Activated T-cell treated with anti-CD3 and anti-CD28 coated beads, Interleukin-2, amount 50 U/mL, for 24 hours (primary cell): Measurements from ENCODE around the gene SNCB.
"Not testable (repeated sequence)": the region's sequence is repeated elsewhere in the genome, so short reads cannot be mapped to it uniquely, and the experiment has no call there.

Source experiments
- DNase-seq: peaks from one replicate; pipeline ENCODE4 v3.0.0-alpha.2; 2020
- H3K27ac Mint-ChIP-seq: 2 replicates; pipeline ENCODE4 v1.8.0; 2020; ENCODE audit warnings: mild to moderate bottlenecking, mixed read lengths
- H3K27me3 Mint-ChIP-seq: 2 replicates; pipeline ENCODE4 v1.8.0; 2020; ENCODE audit warnings: mixed read lengths
- H3K36me3 Mint-ChIP-seq: 2 replicates; pipeline ENCODE4 v1.8.0; 2020; ENCODE audit warnings: low read depth, mixed read lengths
- H3K4me1 Mint-ChIP-seq: 2 replicates; pipeline ENCODE4 v1.8.0; 2020; ENCODE audit warnings: low read depth, mixed read lengths
- H3K4me3 Mint-ChIP-seq: 2 replicates; pipeline ENCODE4 v1.8.0; 2020; ENCODE audit warnings: mild to moderate bottlenecking, moderate library complexity, mixed read lengths
- H3K9me3 Mint-ChIP-seq: 2 replicates; pipeline ENCODE4 v1.8.0; 2020; ENCODE audit warnings: mixed read lengths

Gene SNCB

DNA sequence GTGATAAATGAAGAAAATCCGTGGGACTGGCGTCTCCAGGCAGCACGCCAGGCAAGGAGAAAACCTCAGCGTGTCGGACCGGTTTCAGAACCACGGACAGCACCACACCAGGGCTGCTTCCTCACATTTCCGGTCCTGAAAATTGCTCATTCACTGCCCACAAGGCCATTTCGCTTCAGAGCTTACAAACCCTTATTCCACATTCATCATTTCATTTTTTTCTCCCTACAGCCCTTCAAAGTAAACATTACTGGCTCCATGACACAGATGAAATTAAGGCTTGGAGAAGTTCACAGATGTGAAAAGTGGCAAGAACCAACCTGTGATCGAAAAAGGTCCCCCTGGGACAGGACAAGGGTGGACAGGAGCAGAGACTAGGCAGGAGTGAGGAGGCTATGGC, 18.9 kb downstream of the SNCB start:
- DNase-seq = peak; percentile 53
- no peaks in the 10 kb centered on the region for H3K36me3 Mint-ChIP-seq

DNA sequence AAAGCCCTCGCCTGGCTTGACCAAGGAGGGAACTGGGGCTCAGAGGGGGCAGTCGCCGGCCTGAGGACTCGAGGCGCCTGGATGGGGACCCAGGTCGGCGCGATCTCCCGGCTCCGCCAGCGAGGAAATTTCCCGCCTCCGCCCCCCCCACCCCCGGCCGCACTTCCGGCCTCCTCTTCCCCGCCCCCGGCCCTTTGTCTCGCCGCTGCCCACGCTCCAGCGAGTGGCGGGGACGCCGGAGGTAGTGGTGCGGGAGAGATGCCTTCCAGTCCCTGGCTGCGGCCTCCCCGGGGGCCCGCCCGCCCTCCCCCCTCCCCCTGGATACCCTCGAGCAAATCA, 19.9 kb downstream of the SNCB start:
- no peak overlapping the region for H3K27ac Mint-ChIP-seq
- H3K36me3 Mint-ChIP-seq = no peaks in the 10 kb centered on the region
- H3K4me3 Mint-ChIP-seq = peak overlapping the region; percentile 67
- no peaks in the 10 kb centered on the region for H3K9me3 Mint-ChIP-seq
- no peak for DNase-seq
- peaks cover 37% of the 10 kb centered on the region for H3K27me3 Mint-ChIP-seq
- H3K4me1 Mint-ChIP-seq = peaks cover 14% of the 10 kb centered on the region

More for the DNA sequence above, 18.9 kb downstream of the SNCB start:
- H3K4me3 Mint-ChIP-seq = no peak overlapping the region
- H3K27me3 Mint-ChIP-seq = peaks cover 47% of the 10 kb centered on the region
- no peaks in the 10 kb centered on the region for H3K9me3 Mint-ChIP-seq
- H3K27ac Mint-ChIP-seq = no peak overlapping the region
- peaks cover 14% of the 10 kb centered on the region for H3K4me1 Mint-ChIP-seq

DNA sequence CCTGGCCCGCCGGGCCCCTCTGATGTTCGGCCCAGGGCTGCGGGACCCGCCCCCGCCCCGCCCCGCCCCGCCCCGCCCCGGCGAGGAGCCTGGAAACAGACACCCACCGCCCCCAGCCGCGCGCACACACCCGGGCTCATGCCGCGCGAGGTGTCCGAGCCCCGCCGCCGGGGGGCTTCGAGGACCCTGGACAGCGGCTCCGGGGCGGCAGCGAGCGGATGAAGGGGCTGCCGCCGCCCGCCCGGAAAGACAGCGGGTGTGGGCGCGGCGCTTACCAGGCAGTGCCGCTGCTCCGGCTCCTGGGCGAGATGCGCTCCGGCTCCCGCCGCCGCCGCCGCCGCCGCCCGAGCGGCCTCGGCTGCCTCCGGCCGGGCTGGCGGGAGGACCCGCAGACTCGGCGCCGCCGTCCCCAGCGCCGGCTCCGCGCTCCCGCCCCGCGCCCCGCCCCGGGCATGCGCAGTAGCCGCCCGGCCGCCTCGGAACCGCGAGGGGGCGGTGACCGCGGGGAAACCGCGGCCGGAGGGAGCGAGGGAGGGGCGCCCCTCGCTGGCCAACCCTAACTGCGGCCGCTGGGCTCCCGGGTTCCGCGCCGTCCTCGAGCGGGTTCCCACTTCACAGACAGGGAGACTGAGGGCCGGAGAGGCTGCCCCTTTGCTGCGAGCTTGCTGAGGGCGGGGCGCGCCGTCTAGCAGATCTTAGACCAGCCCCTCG, 20.5 kb downstream of the SNCB start, which contains the start of gene GPRIN1:
Gene GPRIN1, minus strand, starts transcription at position 433 of the 711 bp plus-strand sequence. CDS start 10,322 bp downstream, outside the sequence.
- Mint-ChIP-seq H3K4me3 (peak within 1 kb of the TSS; percentile 80), H3K36me3 (no peaks in the 10 kb centered on the region), H3K27me3 (peaks cover 36% of the 10 kb centered on the region), H3K9me3 (no peaks in the 10 kb centered on the region), H3K4me1 (peaks cover 14% of the 10 kb centered on the region), H3K27ac (peak within 1 kb of the TSS; percentile 88)
- peak; percentile 84 for DNase-seq

DNA sequence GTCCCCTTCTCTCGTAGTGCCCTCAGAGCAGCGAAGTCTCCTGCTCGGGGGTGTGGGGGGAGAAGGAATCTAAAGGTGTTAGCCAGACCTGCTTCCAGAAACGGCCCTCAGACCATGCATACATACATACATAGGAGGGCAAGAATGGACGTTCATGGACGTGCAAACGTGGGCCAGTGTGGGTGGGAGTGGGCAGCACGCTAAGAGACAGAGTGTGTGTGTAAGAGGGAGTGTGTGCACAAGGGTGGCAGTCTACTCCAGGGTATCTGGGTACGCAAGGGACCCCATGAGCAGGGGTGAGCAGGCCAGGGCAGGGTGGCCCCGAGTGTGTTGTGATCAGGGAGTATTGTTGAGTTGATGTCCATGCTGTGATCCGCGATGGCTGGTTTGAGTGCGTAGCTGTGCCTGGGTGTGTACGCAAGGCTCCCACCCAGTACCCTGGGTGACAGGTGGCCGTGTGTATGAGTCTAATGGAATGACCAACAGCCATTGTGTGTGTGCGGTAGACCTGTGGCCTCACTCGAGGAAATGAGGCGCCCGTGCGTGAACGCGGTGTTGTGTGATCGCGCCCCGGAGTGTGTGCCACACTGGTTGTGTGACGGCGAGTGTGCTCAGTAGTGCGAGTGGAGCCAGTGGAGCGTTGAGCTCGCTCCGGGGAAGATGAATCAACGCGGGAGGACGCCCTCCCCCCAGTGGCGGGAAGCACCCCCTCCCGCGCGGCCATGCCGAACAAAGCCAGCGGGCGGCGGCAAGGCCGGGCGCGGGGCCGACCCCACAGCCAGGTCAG, 21.2 kb downstream of the SNCB start:
- DNase-seq = peak; percentile 56
- Mint-ChIP-seq H3K27me3 (peaks cover 33% of the 10 kb centered on the region), H3K4me3 (peak overlapping the region; percentile 80), H3K27ac (peak overlapping the region; percentile 88), H3K9me3 (no peaks in the 10 kb centered on the region), H3K4me1 (peaks cover 14% of the 10 kb centered on the region), H3K36me3 (no peaks in the 10 kb centered on the region)

DNA sequence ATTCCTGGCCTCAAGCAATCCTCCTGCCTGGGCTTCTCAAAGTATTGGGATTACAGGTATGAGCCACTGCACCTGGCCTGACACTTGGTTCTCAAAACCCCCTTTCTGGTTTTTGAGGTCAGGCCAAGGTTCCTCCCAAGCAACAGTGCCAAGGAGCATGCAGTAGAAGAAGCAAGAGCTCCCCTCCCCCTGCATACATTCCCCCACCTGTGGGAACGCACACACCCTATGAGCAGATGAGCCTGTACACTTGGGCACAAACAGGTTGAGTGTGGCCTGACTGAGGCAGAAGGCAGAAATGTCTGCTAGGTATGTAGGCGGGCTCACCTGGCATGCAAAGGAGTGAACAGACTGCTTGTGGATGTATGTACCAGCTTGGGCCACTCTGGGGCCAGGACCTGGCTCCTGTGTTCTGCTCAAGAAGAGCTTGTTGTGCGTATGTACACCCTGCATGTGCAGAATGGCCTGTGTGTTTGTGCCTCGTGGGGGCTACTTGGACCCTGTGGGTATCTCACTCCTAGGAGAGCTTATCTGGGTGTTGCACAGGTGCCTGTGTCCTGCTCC, 22.1 kb downstream of the SNCB start:
- Mint-ChIP-seq H3K4me1 (peaks cover 14% of the 10 kb centered on the region), H3K27ac (no peak overlapping the region)

DNA sequence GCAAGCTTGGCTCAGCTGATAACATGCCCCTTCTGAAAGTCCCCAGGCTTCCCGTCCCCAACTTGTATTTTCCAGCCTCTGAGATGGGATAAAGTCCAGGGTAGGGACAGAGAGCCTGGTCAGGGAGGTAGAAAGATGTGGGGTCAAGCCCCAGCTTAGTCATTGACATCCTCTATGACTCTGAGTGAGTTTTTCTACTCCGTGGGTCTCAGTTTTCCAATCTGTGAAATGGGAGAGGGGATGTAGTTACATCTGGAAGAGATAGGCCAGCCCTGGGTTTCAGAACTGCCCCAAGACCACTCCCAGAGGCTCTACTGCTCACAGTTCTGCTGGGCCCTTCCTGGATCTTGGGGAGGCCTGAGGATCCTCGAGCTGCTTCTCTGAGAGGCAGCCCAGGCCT, 23.5 kb downstream of the SNCB start:
- Mint-ChIP-seq H3K36me3 (no peaks in the 10 kb centered on the region), H3K4me1 (peaks cover 14% of the 10 kb centered on the region), H3K4me3 (no peak overlapping the region), H3K27me3 (peaks cover 20% of the 10 kb centered on the region), H3K27ac (no peak overlapping the region), H3K9me3 (no peaks in the 10 kb centered on the region)
- no peak for DNase-seq

More for the DNA sequence above, 22.1 kb downstream of the SNCB start:
- Mint-ChIP-seq H3K36me3 (no peaks in the 10 kb centered on the region), H3K27me3 (peaks cover 32% of the 10 kb centered on the region), H3K4me3 (peak overlapping the region; percentile 80), H3K9me3 (no peaks in the 10 kb centered on the region)
- no peak for DNase-seq

DNA sequence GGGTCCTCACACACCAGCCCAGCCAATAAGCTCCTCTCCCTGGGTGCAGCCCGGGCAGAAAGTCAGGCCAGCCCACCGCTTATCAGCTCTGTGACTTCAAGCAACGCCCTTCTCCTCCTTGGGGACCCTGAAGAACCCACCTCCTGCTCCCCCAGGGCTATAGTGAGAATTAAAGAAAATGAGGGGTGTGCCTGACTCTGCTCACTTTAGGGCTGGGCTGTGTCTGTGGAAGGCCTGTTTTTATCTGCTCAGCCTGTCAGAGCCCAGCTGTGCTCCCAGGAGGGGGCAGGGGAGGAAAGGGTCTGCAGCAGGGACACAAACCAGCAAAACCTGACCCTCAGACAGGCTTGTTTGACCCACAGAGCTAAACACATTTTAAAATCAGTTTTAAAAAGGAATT, 24.3 kb downstream of the SNCB start:
- H3K9me3 Mint-ChIP-seq = no peaks in the 10 kb centered on the region
- H3K36me3 Mint-ChIP-seq = no peaks in the 10 kb centered on the region
- H3K4me3 Mint-ChIP-seq = no peak overlapping the region
- H3K4me1 Mint-ChIP-seq = peaks cover 11% of the 10 kb centered on the region
- H3K27ac Mint-ChIP-seq = no peak overlapping the region
- no peak for DNase-seq
- H3K27me3 Mint-ChIP-seq = peaks cover 14% of the 10 kb centered on the region

DNA sequence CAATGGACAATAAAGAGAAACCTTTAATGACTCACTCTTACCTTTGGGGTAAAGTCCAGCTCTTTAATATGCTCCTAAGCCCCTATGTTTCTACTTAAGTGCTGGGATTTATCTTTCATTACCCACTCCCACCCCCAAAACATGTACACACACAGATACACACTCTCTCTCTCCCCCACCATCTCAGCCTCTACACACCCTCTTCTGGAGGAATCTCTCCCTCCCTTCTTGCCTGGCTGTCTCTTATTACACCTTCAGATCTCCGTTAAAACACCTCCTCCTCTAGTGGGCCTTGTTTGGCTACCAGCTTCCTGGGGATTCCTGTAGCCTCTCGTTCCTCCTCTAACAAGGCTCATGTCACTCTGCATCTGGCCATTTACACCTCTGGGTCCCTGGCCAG, 27.2 kb downstream of the SNCB start:
- H3K4me3 Mint-ChIP-seq = no peak overlapping the region
- H3K9me3 Mint-ChIP-seq = no peaks in the 10 kb centered on the region
- H3K36me3 Mint-ChIP-seq = no peaks in the 10 kb centered on the region
- peaks cover 3% of the 10 kb centered on the region for H3K27me3 Mint-ChIP-seq
- DNase-seq = no peak
- H3K4me1 Mint-ChIP-seq = peaks cover 5% of the 10 kb centered on the region
- H3K27ac Mint-ChIP-seq = no peak overlapping the region

DNA sequence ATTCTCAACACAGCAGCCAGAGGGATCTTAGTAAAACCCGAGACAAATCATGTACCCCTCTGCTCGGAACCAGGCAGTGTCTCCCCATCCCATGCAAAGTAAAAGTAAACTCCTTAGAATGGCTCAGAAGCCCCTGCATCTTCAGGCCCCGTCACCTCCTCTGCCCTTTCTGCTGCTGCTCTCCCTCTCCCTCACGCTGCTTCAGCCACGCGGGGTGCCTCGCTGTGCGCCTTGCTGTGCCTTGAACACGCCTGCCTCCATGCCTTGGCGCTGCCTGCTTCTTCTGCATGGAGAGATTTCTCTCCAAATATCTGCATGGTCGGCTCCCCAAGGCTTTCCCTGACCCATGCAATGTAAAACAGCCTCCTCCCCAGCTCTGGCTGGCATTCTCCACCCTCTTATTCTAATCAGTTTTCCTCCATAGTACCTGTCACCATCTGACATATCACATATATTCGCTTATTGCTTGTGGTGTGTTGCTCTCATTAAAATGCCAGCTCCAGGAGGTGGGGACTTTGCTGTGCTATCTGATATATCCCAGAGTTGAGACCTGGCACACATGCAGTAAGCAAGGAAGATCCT, 28.3 kb downstream of the SNCB start:
- peaks cover 5% of the 10 kb centered on the region for H3K4me1 Mint-ChIP-seq
- peaks cover 3% of the 10 kb centered on the region for H3K27me3 Mint-ChIP-seq
- H3K36me3 Mint-ChIP-seq = no peaks in the 10 kb centered on the region
- H3K9me3 Mint-ChIP-seq = no peaks in the 10 kb centered on the region
- H3K4me3 Mint-ChIP-seq = no peak overlapping the region
- H3K27ac Mint-ChIP-seq = no peak overlapping the region
- DNase-seq = no peak

DNA sequence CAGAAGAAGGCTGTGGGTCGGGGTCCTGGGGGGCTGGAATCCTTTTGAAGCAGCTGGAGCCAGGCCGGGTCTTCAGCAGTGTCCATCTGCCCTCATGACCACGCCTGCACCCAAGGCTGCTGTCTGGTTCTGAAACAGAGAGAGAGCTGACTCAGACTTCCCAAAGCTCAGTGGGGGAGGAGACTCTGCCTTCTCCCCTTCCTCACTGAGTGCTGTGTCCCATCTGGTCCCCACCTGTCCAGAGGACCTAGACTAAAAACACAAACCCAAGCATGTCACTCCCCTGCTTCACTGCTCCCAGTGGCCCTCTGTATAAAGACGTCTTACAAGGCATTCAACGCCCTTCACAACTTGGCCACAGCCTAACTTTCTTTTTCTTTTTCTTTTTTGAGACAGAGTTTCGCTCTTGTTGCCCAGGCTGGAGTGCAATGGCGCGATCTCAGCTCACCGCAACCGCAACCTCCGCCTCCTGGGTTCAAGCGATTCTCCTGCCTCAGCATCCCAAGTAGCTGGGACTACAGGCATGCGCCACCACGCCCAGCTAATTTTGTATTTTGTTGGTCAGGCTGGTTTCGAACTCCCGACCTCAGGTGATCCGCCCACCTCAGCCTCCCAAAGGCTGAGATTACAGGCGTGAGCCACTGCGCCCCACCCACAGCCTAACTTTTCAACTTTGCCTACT, 30.4 kb downstream of the SNCB start:
- not testable (repeated sequence) for H3K9me3 Mint-ChIP-seq, H3K4me3 Mint-ChIP-seq, H3K36me3 Mint-ChIP-seq, H3K27ac Mint-ChIP-seq, H3K27me3 Mint-ChIP-seq, DNase-seq
- H3K4me1 Mint-ChIP-seq = peaks cover 12% of the 10 kb centered on the region

DNA sequence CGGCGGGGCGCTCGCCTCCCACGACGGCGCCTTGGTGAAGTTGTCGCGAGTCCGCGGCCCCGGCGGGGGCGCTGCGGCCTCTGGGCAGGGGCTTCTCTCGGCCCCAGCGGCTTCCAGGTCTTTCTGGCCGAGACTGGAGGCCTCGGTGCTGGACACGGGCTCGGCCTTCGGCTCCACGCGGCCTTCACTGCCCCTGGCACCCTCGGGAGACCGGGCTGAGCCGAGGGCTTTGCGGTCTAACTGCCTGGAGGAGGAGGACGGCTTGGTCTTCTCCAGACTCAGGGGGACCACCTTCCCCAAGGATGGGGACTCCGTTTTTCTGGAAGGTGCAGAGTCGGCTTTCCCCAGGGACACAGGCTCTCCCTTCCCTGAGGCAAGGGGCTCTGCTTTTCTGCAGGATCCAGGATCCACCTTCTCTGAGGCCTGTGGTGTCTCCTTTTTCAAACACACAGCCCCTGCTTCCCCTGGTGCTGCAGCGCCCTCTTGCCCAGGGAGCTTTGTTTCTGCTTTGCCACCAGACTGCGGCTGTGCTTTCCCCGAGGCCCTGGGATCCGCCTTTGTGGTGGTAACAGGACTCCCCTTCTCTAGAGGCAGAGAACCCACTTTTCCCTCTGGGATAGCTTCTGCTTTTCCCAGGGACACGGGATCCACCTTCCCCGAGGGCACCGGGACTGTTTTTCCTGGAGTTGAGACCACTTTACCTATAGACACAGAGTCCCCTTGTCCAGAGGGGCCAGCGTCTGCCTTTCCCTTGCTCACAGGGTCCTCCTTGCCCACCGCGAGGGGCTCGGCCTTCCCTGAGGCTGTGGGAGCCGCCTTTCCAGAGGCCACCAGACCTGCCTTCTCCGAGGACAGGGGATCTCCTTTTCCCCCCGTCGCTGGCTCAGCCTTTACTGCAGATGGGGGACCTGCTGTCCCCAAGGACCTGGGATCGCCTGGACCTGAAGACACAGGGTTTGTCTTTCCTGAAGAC, 32.6 kb downstream of the SNCB start:
- DNase-seq = no peak
- Mint-ChIP-seq H3K27ac (no peak overlapping the region), H3K9me3 (no peaks in the 10 kb centered on the region), H3K36me3 (no peaks in the 10 kb centered on the region), H3K27me3 (peaks cover 3% of the 10 kb centered on the region), H3K4me1 (peaks cover 12% of the 10 kb centered on the region), H3K4me3 (no peak overlapping the region)

DNA sequence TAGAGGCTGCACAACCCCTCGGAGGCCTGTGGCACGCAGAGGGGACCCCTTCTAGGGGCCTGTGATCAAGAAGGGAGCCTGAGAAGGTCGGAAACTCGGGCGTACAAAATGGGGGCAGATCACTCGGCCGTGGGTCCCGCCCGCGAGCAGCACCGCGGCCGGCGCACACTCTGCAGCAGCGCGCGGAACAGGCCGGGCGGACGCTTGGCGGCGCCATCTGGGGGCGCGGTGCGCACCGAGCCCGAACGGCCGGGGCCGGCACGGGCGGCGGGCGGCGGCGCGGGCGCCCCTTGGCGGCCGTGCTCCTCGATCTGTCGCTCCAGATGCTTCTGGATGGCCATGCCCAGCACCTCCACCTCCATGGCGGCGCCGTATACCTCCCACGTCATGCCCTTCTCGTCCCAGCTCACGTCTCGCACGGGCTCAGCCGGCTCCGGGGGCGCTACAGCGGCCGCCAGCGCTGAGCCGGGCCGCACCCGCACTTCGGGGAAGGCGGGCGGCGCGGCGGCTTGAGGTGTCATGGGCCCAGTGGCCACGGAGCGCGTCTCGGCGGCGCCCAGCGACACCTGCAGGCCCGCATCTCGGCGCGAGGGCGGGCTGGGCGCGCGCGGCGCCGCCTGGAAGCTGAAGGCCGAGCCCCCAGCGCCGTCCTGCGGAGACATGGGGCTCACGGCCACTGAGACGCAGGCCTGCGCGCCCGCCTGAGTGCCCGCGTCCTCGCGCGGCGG, 33.5 kb downstream of the SNCB start:
- peaks cover 12% of the 10 kb centered on the region for H3K4me1 Mint-ChIP-seq
- peaks cover 3% of the 10 kb centered on the region for H3K27me3 Mint-ChIP-seq
- H3K27ac Mint-ChIP-seq = peak overlapping the region; percentile 38
- DNase-seq = peak; percentile 81
- H3K9me3 Mint-ChIP-seq = no peaks in the 10 kb centered on the region
- H3K4me3 Mint-ChIP-seq = peak overlapping the region; percentile 66
- no peaks in the 10 kb centered on the region for H3K36me3 Mint-ChIP-seq

DNA sequence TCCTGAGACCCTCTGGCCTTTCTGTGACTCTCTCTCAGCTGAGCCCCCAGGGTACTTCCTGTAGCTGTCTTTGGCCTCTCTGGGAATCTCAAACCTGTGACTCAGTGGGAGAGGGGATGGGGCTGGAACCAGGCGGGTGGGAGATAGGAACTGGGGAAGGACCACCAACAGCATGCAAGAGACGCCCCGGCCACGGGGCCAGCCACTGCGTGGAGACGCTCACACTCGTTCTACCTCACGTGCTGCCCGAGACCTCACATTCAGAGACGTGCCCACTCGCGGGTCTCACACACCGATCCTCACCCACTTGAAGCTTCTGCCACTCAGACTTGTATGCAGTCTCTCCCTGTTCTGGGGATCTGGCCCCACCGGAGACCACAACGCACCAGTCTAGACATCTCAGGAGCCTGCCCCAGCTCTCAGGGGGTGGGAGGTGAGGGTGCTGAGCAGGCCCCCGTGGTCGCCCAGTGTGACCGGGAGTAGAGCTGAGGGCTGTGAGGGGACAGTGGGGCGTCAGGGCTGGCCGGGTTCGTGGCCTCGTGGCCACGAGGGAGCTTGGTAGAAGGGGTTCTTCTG, 34.2 kb downstream of the SNCB start:
- Mint-ChIP-seq H3K9me3 (no peaks in the 10 kb centered on the region), H3K4me1 (peaks cover 12% of the 10 kb centered on the region), H3K27ac (peak overlapping the region; percentile 38), H3K36me3 (no peaks in the 10 kb centered on the region), H3K4me3 (peak overlapping the region; percentile 66), H3K27me3 (peaks cover 3% of the 10 kb centered on the region)
- DNase-seq = no peak
